ENCODE data around the gene DDX39B.

Gene DDX39B

DNA sequence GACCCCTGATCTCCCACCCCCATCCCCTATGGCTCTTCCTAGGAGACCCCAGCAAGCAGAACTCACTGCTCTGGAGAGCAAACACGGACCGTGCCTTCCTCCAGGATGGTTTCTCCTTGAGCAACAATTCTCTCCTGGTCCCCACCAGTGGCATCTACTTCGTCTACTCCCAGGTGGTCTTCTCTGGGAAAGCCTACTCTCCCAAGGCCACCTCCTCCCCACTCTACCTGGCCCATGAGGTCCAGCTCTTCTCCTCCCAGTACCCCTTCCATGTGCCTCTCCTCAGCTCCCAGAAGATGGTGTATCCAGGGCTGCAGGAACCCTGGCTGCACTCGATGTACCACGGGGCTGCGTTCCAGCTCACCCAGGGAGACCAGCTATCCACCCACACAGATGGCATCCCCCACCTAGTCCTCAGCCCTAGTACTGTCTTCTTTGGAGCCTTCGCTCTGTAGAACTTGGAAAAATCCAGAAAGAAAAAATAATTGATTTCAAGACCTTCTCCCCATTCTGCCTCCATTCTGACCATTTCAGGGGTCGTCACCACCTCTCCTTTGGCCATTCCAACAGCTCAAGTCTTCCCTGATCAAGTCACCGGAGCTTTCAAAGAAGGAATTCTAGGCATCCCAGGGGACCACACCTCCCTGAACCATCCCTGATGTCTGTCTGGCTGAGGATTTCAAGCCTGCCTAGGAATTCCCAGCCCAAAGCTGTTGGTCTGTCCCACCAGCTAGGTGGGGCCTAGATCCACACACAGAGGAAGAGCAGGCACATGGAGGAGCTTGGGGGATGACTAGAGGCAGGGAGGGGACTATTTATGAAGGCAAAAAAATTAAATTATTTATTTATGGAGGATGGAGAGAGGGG lies 31.7 kb upstream of the DDX39B start:
- H3K36me3 ChIP-seq (ENCODE audit: control insufficient read depth, insufficient read depth, low read length): peaks cover 9% of the 10 kb centered on the region
- TF ChIP-seq, protein P1, sequence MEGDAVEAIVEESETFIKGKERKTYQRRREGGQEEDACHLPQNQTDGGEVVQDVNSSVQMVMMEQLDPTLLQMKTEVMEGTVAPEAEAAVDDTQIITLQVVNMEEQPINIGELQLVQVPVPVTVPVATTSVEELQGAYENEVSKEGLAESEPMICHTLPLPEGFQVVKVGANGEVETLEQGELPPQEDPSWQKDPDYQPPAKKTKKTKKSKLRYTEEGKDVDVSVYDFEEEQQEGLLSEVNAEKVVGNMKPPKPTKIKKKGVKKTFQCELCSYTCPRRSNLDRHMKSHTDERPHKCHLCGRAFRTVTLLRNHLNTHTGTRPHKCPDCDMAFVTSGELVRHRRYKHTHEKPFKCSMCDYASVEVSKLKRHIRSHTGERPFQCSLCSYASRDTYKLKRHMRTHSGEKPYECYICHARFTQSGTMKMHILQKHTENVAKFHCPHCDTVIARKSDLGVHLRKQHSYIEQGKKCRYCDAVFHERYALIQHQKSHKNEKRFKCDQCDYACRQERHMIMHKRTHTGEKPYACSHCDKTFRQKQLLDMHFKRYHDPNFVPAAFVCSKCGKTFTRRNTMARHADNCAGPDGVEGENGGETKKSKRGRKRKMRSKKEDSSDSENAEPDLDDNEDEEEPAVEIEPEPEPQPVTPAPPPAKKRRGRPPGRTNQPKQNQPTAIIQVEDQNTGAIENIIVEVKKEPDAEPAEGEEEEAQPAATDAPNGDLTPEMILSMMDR (IDR thresholded peaks at IDR 0.05; ENCODE audit: insufficient read depth, low read length, poor library complexity, severe bottlenecking): no peak
- H3K4me3 ChIP-seq (replicated peaks; ENCODE audit: low read depth, low read length): peak overlapping the region; percentile 71
- DNase-seq (ENCODE audit: extremely low read depth, insufficient read length): no peak
- H3K27me3 ChIP-seq (replicated peaks; ENCODE audit: control insufficient read depth, insufficient read depth, low read length): no peaks in the 10 kb centered on the region

DNA sequence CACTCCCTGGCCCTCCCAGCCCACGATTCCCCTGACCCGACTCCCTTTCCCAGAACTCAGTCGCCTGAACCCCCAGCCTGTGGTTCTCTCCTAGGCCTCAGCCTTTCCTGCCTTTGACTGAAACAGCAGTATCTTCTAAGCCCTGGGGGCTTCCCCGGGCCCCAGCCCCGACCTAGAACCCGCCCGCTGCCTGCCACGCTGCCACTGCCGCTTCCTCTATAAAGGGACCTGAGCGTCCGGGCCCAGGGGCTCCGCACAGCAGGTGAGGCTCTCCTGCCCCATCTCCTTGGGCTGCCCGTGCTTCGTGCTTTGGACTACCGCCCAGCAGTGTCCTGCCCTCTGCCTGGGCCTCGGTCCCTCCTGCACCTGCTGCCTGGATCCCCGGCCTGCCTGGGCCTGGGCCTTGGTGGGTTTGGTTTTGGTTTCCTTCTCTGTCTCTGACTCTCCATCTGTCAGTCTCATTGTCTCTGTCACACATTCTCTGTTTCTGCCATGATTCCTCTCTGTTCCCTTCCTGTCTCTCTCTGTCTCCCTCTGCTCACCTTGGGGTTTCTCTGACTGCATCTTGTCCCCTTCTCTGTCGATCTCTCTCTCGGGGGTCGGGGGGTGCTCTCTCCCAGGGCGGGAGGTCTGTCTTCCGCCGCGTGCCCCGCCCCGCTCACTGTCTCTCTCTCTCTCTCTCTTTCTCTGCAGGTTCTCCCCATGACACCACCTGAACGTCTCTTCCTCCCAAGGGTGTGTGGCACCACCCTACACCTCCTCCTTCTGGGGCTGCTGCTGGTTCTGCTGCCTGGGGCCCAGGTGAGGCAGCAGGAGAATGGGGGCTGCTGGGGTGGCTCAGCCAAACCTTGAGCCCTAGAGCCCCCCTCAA lies 30.5 kb upstream of the DDX39B start, which contains the start of gene LTA:
LTA (plus strand) TSS at position 249 of the 871 bp plus-strand sequence; CDS start at position 703, 454 bp downstream.
- H3K27me3 ChIP-seq (replicated peaks; ENCODE audit: control insufficient read depth, insufficient read depth, low read length): no peaks in the 10 kb centered on the region
- DNase-seq (ENCODE audit: extremely low read depth, insufficient read length): peak; percentile 80

GRCh38 chr6:31569861-31570536 lies 28.2 kb upstream of the DDX39B start:
- no peak for DNase-seq (ENCODE audit: extremely low read depth, insufficient read length)
- TF ChIP-seq, protein P1 (IDR thresholded peaks at IDR 0.05; ENCODE audit: insufficient read depth, low read length, poor library complexity, severe bottlenecking): no peak
- Histone ChIP-seq H3K4me3 (replicated peaks; ENCODE audit: low read depth, low read length) (no peak overlapping the region), H3K36me3 (ENCODE audit: control insufficient read depth, insufficient read depth, low read length) (no peaks in the 10 kb centered on the region), H3K27me3 (replicated peaks; ENCODE audit: control insufficient read depth, insufficient read depth, low read length) (no peaks in the 10 kb centered on the region)

More for the DNA sequence above, 30.5 kb upstream of the DDX39B start, which contains the start of gene LTA:
- Histone ChIP-seq H3K36me3 (ENCODE audit: control insufficient read depth, insufficient read depth, low read length) (peaks cover 4% of the 10 kb centered on the region), H3K4me3 (replicated peaks; ENCODE audit: low read depth, low read length) (peak within 1 kb of the TSS; percentile 71)
- TF ChIP-seq, protein P1 (IDR thresholded peaks at IDR 0.05; ENCODE audit: insufficient read depth, low read length, poor library complexity, severe bottlenecking): no peak

DNA sequence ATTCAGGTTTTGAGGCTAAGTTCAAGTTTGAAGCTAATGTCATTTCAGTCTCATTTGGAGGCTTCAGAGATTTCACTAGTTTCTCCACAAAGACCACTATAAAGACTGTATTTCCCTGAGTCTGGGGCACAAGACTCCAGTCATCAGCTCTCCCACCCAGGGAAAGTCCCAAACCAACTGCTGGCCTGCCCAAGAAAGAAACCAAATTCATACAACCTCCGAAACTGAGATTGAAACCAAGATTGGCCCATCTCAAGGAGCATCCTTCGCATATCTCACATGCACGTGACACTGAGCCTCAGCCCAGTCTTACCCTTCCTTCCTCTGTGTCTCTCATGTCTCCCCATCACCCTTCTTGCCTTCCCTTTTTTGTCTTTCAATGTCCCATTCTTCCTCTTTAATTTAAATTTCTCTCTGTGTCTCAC lies 26.7 kb upstream of the DDX39B start:
- H3K36me3 ChIP-seq (ENCODE audit: control insufficient read depth, insufficient read depth, low read length): no peaks in the 10 kb centered on the region
- TF ChIP-seq, protein P1 (IDR thresholded peaks at IDR 0.05; ENCODE audit: insufficient read depth, low read length, poor library complexity, severe bottlenecking): no peak
- peak overlapping the region; percentile 17; the same call in 1 of the 2 replicates for H3K4me3 ChIP-seq (replicated peaks; ENCODE audit: low read depth, low read length)
- no peak for DNase-seq (ENCODE audit: extremely low read depth, insufficient read length)
- no peaks in the 10 kb centered on the region for H3K27me3 ChIP-seq (replicated peaks; ENCODE audit: control insufficient read depth, insufficient read depth, low read length)
